Measurements from ENCODE around the gene SEMA6D. TPM values are rescaled to one million over a fixed set of nuclear protein-coding genes. Genes with fewer than 3 reads are reported as not detected.

SEMA6D gene
- polyA plus RNA-seq, 1 of the 3 experiments (the other 2 are of a cell fraction), result 0.30 TPM

DNA sequence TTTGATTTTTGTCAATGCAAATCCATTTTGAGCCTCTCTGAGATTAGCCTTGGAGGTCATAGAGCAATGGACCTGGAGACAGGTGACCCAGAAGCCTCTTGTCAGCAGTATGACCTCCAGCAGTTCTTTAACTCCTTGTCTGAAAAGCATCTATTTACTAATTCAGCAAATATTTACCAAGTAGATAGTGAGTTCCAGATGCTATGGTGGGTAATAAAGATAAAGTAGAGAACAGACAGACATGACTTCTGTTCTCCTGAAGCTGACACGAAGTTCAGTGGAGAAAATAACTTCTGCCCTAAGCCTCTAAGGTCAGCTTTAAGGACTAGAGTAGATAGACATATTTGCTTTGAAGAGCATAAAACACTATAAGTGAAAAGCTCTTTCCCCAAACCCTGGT lies 26.6 kb downstream of the SEMA6D start:
- H3K27me3 ChIP-seq (ENCODE audit: insufficient read depth), result no peaks in the 10 kb centered on the region
- H3K9me3 ChIP-seq, result no peaks in the 10 kb centered on the region
- ChIA-PET CTCF (interaction anchor here (0.9 kb wide), 1 partner anchor 244 kb away, joined by 3 read pairs; no protein-coding TSS in a partner anchor), POLR2A (no interaction called here)
- 33% methylated on average over 1 of the region's 1 CpG for WGBS (ENCODE audit: low lambda C conversion rate)
- H4K20me1 ChIP-seq (ENCODE audit: insufficient read depth), result no peaks in the 10 kb centered on the region
- no peak for DNase-seq
- H3K4me1 ChIP-seq (ENCODE audit: control insufficient read depth in 1 of 2, insufficient read depth in 2 of 2, low read depth in 1 of 2, low read length in 1 of 2), result peaks cover 0 to 5% of the 10 kb centered on the region in 2 experiments; a peak in 1 of 4 replicates
- no peak overlapping the region for H3K4me3 ChIP-seq (ENCODE audit: low read depth in 2 of 2, low read length in 1 of 2)
- no peaks in the 10 kb centered on the region for H3F3A ChIP-seq (replicated peaks; ENCODE audit: insufficient read depth)
- H3K79me2 ChIP-seq (ENCODE audit: insufficient read depth), result no peaks in the 10 kb centered on the region
- H3K9ac ChIP-seq, result no peak overlapping the region
- H3K4me2 ChIP-seq, result no peak overlapping the region
- H3K36me3 ChIP-seq (replicated peaks in 1 of 2; ENCODE audit: control insufficient read depth in 1 of 2, insufficient read depth in 2 of 2, low read length in 1 of 2), result no peaks in the 10 kb centered on the region
- no peak overlapping the region for H2AFZ ChIP-seq (ENCODE audit: low read depth)
- H3K9me2 ChIP-seq, result no peaks in the 10 kb centered on the region
- H3K27ac ChIP-seq (ENCODE audit: low read depth in 2 of 2, low read length in 1 of 2), result no peak overlapping the region
- TF ChIP-seq, protein P1, sequence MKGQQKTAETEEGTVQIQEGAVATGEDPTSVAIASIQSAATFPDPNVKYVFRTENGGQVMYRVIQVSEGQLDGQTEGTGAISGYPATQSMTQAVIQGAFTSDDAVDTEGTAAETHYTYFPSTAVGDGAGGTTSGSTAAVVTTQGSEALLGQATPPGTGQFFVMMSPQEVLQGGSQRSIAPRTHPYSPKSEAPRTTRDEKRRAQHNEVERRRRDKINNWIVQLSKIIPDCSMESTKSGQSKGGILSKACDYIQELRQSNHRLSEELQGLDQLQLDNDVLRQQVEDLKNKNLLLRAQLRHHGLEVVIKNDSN (IDR thresholded peaks at IDR 0.05; ENCODE audit: borderline replicate concordance, low read depth), result no peak
- TF ChIP-seq SIN3A (IDR thresholded peaks at IDR 0.05; ENCODE audit: borderline replicate concordance, low read depth, low read length) (no peak), POLR2AphosphoS5 (IDR thresholded peaks at IDR 0.05; ENCODE audit: low read depth, low read length) (no peak), MEF2A (IDR thresholded peaks at IDR 0.05; ENCODE audit: borderline replicate concordance, low read depth) (no peak), MXI1 (IDR thresholded peaks at IDR 0.05; ENCODE audit: low read depth, low read length) (no peak)
- TF ChIP-seq, protein P2, sequence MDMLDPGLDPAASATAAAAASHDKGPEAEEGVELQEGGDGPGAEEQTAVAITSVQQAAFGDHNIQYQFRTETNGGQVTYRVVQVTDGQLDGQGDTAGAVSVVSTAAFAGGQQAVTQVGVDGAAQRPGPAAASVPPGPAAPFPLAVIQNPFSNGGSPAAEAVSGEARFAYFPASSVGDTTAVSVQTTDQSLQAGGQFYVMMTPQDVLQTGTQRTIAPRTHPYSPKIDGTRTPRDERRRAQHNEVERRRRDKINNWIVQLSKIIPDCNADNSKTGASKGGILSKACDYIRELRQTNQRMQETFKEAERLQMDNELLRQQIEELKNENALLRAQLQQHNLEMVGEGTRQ (IDR thresholded peaks at IDR 0.05; ENCODE audit: borderline replicate concordance, low read depth, low read length), result no peak
- TF ChIP-seq, protein P3, sequence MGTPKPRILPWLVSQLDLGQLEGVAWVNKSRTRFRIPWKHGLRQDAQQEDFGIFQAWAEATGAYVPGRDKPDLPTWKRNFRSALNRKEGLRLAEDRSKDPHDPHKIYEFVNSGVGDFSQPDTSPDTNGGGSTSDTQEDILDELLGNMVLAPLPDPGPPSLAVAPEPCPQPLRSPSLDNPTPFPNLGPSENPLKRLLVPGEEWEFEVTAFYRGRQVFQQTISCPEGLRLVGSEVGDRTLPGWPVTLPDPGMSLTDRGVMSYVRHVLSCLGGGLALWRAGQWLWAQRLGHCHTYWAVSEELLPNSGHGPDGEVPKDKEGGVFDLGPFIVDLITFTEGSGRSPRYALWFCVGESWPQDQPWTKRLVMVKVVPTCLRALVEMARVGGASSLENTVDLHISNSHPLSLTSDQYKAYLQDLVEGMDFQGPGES (IDR thresholded peaks at IDR 0.05; ENCODE audit: low read depth, low read length), result no peak

DNA sequence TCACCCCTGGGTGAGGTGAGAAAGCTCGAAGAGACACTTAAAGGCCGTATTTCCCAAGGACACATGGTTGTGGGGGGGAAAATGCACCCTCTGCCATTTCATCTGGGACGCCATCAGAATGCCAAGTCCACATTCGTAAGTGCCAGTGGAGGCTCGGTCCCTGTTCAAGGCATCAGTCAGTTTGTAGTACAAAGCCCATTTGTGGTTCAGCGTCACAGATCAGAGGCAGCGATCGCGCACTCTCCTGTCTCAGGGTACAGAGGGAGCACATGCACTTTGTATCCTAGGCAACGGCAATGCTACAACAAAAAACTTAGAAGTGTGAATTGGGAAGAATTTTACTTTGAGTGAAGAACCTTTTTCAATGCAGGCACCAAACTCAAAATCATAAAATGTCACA lies 27.2 kb downstream of the SEMA6D start:
- no peak overlapping the region for H3K4me3 ChIP-seq (ENCODE audit: low read depth in 2 of 2, low read length in 1 of 2)
- POLR2A ChIA-PET, result no interaction called here
- no peak overlapping the region for H3K4me2 ChIP-seq
- H2AFZ ChIP-seq (ENCODE audit: low read depth), result no peak overlapping the region
- TF ChIP-seq TEAD4 (IDR thresholded peaks at IDR 0.05; ENCODE audit: borderline replicate concordance, insufficient read depth) (no peak), CHD2 (IDR thresholded peaks at IDR 0.05; ENCODE audit: low read length, partially characterized antibody) (no peak), YY1 (IDR thresholded peaks at IDR 0.05; ENCODE audit: low read depth) (no peak), RXRA (IDR thresholded peaks at IDR 0.05; ENCODE audit: borderline replicate concordance, low read depth) (no peak), FOSL2 (IDR thresholded peaks at IDR 0.05; ENCODE audit: borderline replicate concordance, low read depth) (no peak), JUND (IDR thresholded peaks at IDR 0.05) (no peak), NFIC (IDR thresholded peaks at IDR 0.05; ENCODE audit: borderline replicate concordance) (no peak), RCOR1 (IDR thresholded peaks at IDR 0.05; ENCODE audit: low read length) (no peak), RAD21 (IDR thresholded peaks at IDR 0.05; ENCODE audit: low read length) (no peak), FOXM1 (IDR thresholded peaks at IDR 0.05; ENCODE audit: low read depth) (no peak), EP300 (IDR thresholded peaks at IDR 0.05; ENCODE audit: borderline replicate concordance in 1 of 2, low read depth in 1 of 2, low read length in 1 of 2) (no peak), NRF1 (IDR thresholded peaks at IDR 0.05; ENCODE audit: low read depth, low read length) (no peak)
- TF ChIP-seq, protein P2 (IDR thresholded peaks at IDR 0.05; ENCODE audit: borderline replicate concordance, low read depth, low read length), result no peak
- TF ChIP-seq, protein P4, sequence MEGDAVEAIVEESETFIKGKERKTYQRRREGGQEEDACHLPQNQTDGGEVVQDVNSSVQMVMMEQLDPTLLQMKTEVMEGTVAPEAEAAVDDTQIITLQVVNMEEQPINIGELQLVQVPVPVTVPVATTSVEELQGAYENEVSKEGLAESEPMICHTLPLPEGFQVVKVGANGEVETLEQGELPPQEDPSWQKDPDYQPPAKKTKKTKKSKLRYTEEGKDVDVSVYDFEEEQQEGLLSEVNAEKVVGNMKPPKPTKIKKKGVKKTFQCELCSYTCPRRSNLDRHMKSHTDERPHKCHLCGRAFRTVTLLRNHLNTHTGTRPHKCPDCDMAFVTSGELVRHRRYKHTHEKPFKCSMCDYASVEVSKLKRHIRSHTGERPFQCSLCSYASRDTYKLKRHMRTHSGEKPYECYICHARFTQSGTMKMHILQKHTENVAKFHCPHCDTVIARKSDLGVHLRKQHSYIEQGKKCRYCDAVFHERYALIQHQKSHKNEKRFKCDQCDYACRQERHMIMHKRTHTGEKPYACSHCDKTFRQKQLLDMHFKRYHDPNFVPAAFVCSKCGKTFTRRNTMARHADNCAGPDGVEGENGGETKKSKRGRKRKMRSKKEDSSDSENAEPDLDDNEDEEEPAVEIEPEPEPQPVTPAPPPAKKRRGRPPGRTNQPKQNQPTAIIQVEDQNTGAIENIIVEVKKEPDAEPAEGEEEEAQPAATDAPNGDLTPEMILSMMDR (IDR thresholded peaks at IDR 0.05), result no peak
- TF ChIP-seq, protein P5, sequence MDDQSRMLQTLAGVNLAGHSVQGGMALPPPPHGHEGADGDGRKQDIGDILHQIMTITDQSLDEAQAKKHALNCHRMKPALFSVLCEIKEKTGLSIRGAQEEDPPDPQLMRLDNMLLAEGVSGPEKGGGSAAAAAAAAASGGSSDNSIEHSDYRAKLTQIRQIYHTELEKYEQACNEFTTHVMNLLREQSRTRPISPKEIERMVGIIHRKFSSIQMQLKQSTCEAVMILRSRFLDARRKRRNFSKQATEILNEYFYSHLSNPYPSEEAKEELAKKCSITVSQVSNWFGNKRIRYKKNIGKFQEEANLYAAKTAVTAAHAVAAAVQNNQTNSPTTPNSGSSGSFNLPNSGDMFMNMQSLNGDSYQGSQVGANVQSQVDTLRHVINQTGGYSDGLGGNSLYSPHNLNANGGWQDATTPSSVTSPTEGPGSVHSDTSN (IDR thresholded peaks at IDR 0.05), result no peak
- no peaks in the 10 kb centered on the region for H3K36me3 ChIP-seq (replicated peaks in 1 of 2; ENCODE audit: control insufficient read depth in 1 of 2, insufficient read depth in 2 of 2, low read length in 1 of 2)
- H4K20me1 ChIP-seq (ENCODE audit: insufficient read depth), result no peaks in the 10 kb centered on the region
- no peak overlapping the region for H3K27ac ChIP-seq (ENCODE audit: low read depth in 2 of 2, low read length in 1 of 2)
- H3K9ac ChIP-seq, result no peak overlapping the region
- H3K4me1 ChIP-seq (ENCODE audit: control insufficient read depth in 1 of 2, insufficient read depth in 2 of 2, low read depth in 1 of 2, low read length in 1 of 2), result peaks cover 0 to 5% of the 10 kb centered on the region in 2 experiments; a peak in 1 of 4 replicates
- H3K9me3 ChIP-seq, result no peaks in the 10 kb centered on the region
- 87% methylated on average over 5 of the region's 10 CpGs for WGBS (ENCODE audit: low lambda C conversion rate)
- no peaks in the 10 kb centered on the region for H3K27me3 ChIP-seq (ENCODE audit: insufficient read depth)
- no peaks in the 10 kb centered on the region for H3F3A ChIP-seq (replicated peaks; ENCODE audit: insufficient read depth)
- no peaks in the 10 kb centered on the region for H3K9me2 ChIP-seq
- CTCF ChIA-PET, result interaction anchor here (0.9 kb wide), 1 partner anchor 243 kb away, joined by 3 read pairs; no protein-coding TSS in a partner anchor
- H3K79me2 ChIP-seq (ENCODE audit: insufficient read depth), result no peaks in the 10 kb centered on the region
- DNase-seq, result no peak

Measured in SK-N-SH (cell line).